Measurements from ENCODE around the gene CFB. TPM values are rescaled to one million over a fixed set of nuclear protein-coding genes. Genes with fewer than 3 reads are reported as not detected.
A peak's percentile ranks its signal among the peaks of the same experiment; 100 is the strongest.

Gene CFB
- total and polyA plus RNA-seq, 2 of the 13 experiments (the other 11 are each of a cell fraction or from before 2014, with no cell fraction given) = 171 to 513 TPM

DNA sequence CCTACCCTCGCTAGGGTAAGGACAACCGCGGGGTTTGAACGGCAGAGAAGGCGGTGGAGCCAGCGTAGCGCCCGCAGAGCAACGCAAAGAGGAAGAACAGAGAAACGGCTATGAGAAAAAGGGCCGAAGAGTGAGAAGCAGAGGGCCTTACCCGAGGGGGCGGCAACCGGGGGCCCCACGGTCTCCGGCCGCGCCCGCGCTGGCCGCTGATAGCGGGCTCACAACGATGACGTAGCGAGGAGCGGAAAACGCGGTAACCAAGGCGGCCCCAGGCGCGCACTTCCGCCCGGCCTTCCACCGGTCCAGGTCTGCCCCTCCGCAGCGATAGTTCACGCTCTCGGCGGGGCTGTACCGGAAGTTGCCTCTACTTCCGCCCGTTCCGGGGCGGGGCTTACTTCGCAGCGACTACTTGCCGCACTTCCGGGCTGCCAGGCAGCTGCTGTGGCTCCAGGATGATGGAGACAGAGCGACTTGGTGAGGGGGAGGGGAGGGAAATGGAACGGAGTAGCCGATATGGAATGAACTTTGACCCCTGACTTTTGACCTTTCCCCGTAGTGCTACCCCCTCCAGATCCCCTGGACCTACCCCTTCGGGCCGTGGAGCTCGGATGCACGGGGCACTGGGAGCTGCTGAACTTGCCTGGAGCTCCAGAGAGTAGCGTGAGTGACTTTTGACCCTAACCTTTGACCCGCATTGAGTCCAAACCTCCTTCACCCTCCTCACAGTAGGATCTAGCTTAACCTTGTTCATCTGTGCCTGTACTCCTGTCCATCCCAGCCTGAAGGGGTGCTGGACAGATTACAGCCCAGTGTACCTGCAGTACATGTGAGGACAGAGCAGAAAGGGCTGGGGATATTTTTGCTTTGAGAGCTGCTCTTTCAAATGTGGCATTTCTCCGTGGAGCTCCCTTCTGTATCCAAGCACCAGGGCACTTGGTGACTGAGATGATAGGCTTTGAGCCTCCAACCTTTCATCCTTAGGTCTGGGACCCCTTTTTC lies 13.1 kb downstream of the CFB start, which contains the start of the genes NELFE and SKIC2 (continued):
- TF ChIP-seq ZNF747 (CRISPR knock-in tag; IDR thresholded peaks at IDR 0.05; ENCODE audit: borderline replicate concordance) (peak; percentile 93; the same call in 1 of the 2 replicates), YEATS2 (CRISPR knock-in tag; IDR thresholded peaks at IDR 0.05; ENCODE audit: borderline replicate concordance) (peak; percentile 99), ZNF878 (CRISPR knock-in tag; IDR thresholded peaks at IDR 0.05) (no peak), MTF1 (CRISPR knock-in tag; IDR thresholded peaks at IDR 0.05) (no peak), RFXANK (CRISPR knock-in tag; IDR thresholded peaks at IDR 0.05) (no peak), FOXK2 (IDR thresholded peaks at IDR 0.05) (peak; percentile 74; the same call in 1 of the 2 replicates), KAT2B (IDR thresholded peaks at IDR 0.05; ENCODE audit: borderline replicate concordance, low read depth, low read length) (no peak), EHMT2 (IDR thresholded peaks at IDR 0.05; ENCODE audit: borderline replicate concordance, low read depth, low read length) (no peak), MAFG (CRISPR knock-in tag; IDR thresholded peaks at IDR 0.05) (no peak), FLYWCH1 (CRISPR knock-in tag; IDR thresholded peaks at IDR 0.05) (no peak), PAF1 (CRISPR knock-in tag; IDR thresholded peaks at IDR 0.05) (no peak), ZNF589 (CRISPR knock-in tag; conservative IDR thresholded peaks at IDR 0.05) (no peak; the same call in 1 of the 2 replicates), KLF13 (CRISPR knock-in tag; IDR thresholded peaks at IDR 0.05) (no peak), ZNF274 (CRISPR knock-in tag; IDR thresholded peaks at IDR 0.05) (no peak; the same call in 1 of the 2 replicates), BHLHE40 (IDR thresholded peaks at IDR 0.05; ENCODE audit: low read length) (no peak), NFYC (CRISPR knock-in tag; IDR thresholded peaks at IDR 0.05) (peak; percentile 64), ZNF232 (CRISPR knock-in tag; IDR thresholded peaks at IDR 0.05; ENCODE audit: borderline replicate concordance) (peak; percentile 94), ZNF839 (CRISPR knock-in tag; IDR thresholded peaks at IDR 0.05; ENCODE audit: borderline replicate concordance) (peak; percentile 75; the same call in 1 of the 2 replicates), ZFY (CRISPR knock-in tag; IDR thresholded peaks at IDR 0.05) (peak; percentile 89), TRIM24 (CRISPR knock-in tag; IDR thresholded peaks at IDR 0.05) (no peak), SMAD1 (CRISPR knock-in tag; IDR thresholded peaks at IDR 0.05; ENCODE audit: borderline replicate concordance, low read depth) (0 out of 2 replicates have a peak, but pooled peaks have one; percentile 28), ZNF562 (CRISPR knock-in tag; IDR thresholded peaks at IDR 0.05; ENCODE audit: borderline replicate concordance) (no peak)
- TF ChIP-seq, protein P1, sequence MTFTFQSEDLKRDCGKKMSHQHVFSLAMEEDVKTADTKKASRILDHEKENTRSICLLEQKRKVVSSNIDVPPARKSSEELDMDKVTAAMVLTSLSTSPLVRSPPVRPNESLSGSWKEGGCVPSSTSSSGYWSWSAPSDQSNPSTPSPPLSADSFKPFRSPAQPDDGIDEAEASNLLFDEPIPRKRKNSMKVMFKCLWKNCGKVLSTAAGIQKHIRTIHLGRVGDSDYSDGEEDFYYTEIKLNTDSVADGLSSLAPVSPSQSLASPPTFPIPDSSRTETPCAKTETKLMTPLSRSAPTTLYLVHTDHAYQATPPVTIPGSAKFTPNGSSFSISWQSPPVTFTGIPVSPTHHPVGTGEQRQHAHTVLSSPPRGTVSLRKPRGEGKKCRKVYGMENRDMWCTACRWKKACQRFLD (CRISPR knock-in tag; IDR thresholded peaks at IDR 0.05; ENCODE audit: borderline replicate concordance) = peak; percentile 90; the same call in 1 of the 2 replicates
- TF ChIP-seq, protein P2, sequence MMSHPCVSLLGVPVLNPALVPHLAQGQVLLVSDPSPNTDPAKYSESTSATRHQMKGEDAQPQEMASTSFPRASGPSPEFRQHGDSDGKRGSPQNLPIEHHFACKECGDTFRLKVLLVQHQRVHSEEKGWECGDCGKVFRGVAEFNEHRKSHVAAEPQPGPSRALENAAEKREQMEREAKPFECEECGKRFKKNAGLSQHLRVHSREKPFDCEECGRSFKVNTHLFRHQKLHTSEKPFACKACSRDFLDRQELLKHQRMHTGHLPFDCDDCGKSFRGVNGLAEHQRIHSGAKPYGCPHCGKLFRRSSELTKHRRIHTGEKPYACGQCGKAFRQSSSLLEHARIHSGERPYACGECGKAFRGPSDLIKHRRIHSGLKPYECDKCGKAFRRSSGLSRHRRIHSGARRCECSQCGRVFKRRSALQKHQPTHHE (CRISPR knock-in tag; IDR thresholded peaks at IDR 0.05; ENCODE audit: borderline replicate concordance) = peak; percentile 69; the same call in 1 of the 2 replicates
- TF ChIP-seq, protein P3, sequence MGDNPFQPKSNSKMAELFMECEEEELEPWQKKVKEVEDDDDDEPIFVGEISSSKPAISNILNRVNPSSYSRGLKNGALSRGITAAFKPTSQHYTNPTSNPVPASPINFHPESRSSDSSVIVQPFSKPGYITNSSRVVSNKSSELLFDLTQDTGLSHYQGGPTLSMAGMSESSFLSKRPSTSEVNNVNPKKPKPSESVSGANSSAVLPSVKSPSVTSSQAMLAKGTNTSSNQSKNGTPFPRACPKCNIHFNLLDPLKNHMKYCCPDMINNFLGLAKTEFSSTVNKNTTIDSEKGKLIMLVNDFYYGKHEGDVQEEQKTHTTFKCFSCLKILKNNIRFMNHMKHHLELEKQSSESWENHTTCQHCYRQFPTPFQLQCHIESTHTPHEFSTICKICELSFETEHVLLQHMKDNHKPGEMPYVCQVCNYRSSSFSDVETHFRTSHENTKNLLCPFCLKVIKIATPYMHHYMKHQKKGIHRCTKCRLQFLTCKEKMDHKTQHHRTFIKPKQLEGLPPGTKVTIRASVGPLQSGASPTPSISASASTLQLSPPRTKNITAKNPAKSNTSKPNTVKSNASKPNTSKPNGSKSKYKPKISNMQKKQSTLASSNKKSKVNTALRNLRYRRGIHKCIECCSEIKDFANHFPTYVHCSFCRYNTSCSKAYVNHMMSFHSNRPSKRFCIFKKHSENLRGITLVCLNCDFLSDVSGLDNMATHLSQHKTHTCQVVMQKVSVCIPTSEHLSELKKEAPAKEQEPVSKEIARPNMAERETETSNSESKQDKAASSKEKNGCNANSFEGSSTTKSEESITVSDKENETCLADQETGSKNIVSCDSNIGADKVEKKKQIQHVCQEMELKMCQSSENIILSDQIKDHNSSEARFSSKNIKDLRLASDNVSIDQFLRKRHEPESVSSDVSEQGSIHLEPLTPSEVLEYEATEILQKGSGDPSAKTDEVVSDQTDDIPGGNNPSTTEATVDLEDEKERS (CRISPR knock-in tag; IDR thresholded peaks at IDR 0.05) = no peak
